NCI-H146 (cell line): ENCODE results near the gene CFDP1.

ENCODE experiments used
- DNase-seq: peaks from one replicate; lab custom pipeline; 2025; lab: John Stamatoyannopoulos, UW

The CFDP1 gene

GRCh38 chr16:75250089-75250808, 183.1 kb downstream of the CFDP1 start:
- DNase-seq = no peak

GRCh38 chr16:75249441-75249840, 183.9 kb downstream of the CFDP1 start:
- no peak for DNase-seq

DNA sequence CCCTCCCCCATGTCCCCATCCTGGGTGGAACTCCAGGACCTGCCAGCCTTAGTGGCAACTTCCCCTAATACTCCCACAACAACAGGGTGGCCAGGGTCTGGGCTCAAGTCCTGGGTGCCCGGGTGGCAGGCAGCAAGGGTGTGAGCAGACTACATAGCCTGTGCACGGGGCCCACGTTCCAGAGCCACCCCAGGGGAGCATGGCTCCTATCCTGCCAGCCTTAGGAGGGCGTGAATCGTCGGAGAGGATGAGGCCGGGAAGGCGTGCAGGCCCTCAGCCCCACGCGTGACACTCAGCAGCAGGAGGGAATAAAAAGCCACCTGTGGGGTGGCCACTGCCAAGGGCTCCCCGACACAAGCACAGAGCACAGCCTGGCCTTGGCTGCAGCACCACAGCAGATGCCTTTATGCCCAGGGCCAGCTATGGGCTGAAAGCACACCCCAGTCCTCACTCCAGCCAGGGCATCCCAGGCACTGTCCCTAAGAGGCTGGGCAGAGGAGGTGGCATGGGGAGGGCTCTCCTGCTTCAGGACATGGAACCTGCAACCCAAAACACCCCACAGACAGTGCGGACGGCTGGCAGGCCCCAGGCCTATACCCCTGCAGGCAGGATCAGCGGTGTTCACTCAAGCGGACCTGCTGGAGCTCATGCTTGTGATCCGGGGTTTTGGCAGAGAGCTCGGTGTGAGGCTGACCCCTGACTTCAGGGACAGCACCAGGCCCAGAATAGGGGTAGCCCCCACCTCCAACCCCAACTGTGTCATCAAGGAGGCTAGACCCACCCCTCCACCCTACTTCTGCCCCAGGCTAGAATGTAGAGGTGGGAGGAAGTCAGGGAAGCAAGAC, 184.5 kb downstream of the CFDP1 start:
- no peak for DNase-seq

- no peak for DNase-seq
Observed at GRCh38 chr16:75248142-75248535, 185.2 kb downstream of the CFDP1 start.

DNA sequence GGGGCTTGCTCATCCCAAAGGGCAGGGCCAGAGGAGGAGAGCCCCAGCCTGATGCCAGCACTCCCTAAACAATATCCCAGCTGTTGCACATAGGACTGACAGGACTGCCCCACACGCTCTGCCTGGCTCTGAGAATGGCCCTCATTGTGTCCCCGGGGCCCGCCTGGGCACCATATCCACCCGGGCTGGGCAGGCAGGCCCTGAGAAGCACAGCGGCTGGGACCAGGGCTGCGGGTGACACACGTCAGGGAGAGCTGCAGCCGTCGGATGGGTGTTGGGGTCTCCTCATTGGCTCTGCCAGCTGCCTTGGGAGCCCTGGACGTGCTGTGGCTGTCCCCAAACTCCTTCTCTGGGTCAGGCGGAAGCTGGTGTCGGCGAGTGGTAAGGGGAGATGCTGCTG, 186.1 kb downstream of the CFDP1 start:
- DNase-seq = no peak

GRCh38 chr16:75246504-75247205, 186.6 kb downstream of the CFDP1 start:
- DNase-seq = no peak

- no peak for DNase-seq
Observed at GRCh38 chr16:75244844-75245758, 188.2 kb downstream of the CFDP1 start.

GRCh38 chr16:75244225-75244809, 189.0 kb downstream of the CFDP1 start:
- no peak for DNase-seq
